Hepatic stellate cell (primary cell): ENCODE results near the gene TMC4.

Experiments
- DNase-seq: peaks from one replicate; pipeline ENCODE4 v3.0.0; 2011; ENCODE audit warnings: low spot score

TMC4 gene

GRCh38 chr19:54155694-54156093 lies 17.3 kb downstream of the TMC4 start:
- no peak for DNase-seq

GRCh38 chr19:54154603-54155345 lies 18.2 kb downstream of the TMC4 start:
- peak; percentile 65 for DNase-seq

GRCh38 chr19:54153731-54154326 lies 19.1 kb downstream of the TMC4 start:
- DNase-seq: no peak

GRCh38 chr19:54152878-54153524 lies 20.0 kb downstream of the TMC4 start:
- no peak for DNase-seq

GRCh38 chr19:54152267-54152666 lies 20.7 kb downstream of the TMC4 start:
- no peak for DNase-seq

GRCh38 chr19:54151362-54152035 lies 21.5 kb downstream of the TMC4 start:
- no peak for DNase-seq

- DNase-seq: no peak
Observed at GRCh38 chr19:54149021-54149812, 23.7 kb downstream of the TMC4 start.

GRCh38 chr19:54148158-54148557 lies 24.8 kb downstream of the TMC4 start:
- no peak for DNase-seq

GRCh38 chr19:54147676-54148075 lies 25.3 kb downstream of the TMC4 start:
- DNase-seq: no peak

GRCh38 chr19:54145541-54146158 lies 27.3 kb downstream of the TMC4 start:
- no peak for DNase-seq

- peak; percentile 30 for DNase-seq
Observed at GRCh38 chr19:54142166-54142780, 30.7 kb downstream of the TMC4 start.

GRCh38 chr19:54141356-54141755 lies 31.6 kb downstream of the TMC4 start:
- no peak for DNase-seq

- peak; percentile 31 for DNase-seq
Observed at GRCh38 chr19:54138489-54139256, 34.3 kb downstream of the TMC4 start.

GRCh38 chr19:54137699-54138488 lies 35.1 kb downstream of the TMC4 start, which contains the start of gene CNOT3:
Gene CNOT3 (plus strand): TSS chr19:54137762. CDS start chr19:54142979, 5,217 bp downstream.
- peak; percentile 31 for DNase-seq

GRCh38 chr19:54136864-54137698 lies 35.9 kb downstream of the TMC4 start:
- DNase-seq: peak; percentile 100

GRCh38 chr19:54136086-54136863 lies 36.7 kb downstream of the TMC4 start:
- DNase-seq: peak; percentile 41

GRCh38 chr19:54133957-54134590 lies 38.9 kb downstream of the TMC4 start:
- DNase-seq: no peak
